GM12878 (cell line): Measurements from ENCODE around the gene ZSWIM9. TPM values are rescaled to one million over a fixed set of nuclear protein-coding genes. Genes with fewer than 3 reads are reported as not detected.

Source experiments
- ATAC-seq: fragments of 200-7000 bp; cut with Tn5 transposase; 3 replicates; pipeline ENCODE4 v1.9.1; 2020; ENCODE audit warnings: mild to moderate bottlenecking, moderate library complexity
- BruUV-seq: library from RNA; stranded (reverse); fragments of 400-500 nt; replicated peaks from 2 replicates; lab custom pipeline; 2021; lab: Mats Ljungman, UMichigan
- CTCF ChIA-PET: fragments of 300-600 bp; sonication (Branson Sonifier 250); formaldehyde crosslinking; extraction: SDS; loops from one replicate; lab custom pipeline; 2021; ENCODE audit warnings: inconsistent platforms; lab: Yijun Ruan, JAX
- POLR2A ChIA-PET: fragments of 350-600 bp; formaldehyde crosslinking; extraction: SDS; loops from one replicate; lab custom pipeline; 2021; ENCODE audit warnings: inconsistent platforms; lab: Charles Lee
- RAD21 ChIA-PET: fragments of 300-600 bp; sonication (Branson Sonifier 250); formaldehyde crosslinking; loops from one replicate; lab custom pipeline; 2023; ENCODE audit warnings: antibody characterized with exemption; ENCODE audit not compliant: unreplicated experiment; lab: Charles Lee
- SMC1A ChIA-PET: fragments of 300-600 bp; sonication (Branson Sonifier 250); formaldehyde crosslinking; loops from one replicate; lab custom pipeline; 2023; ENCODE audit not compliant: unreplicated experiment, uncharacterized antibody; lab: Charles Lee
- DNase-seq: peaks from one replicate; pipeline ENCODE4 v3.0.0-alpha.2; 2011; ENCODE audit warnings: low read depth, low spot score
- FAIRE-seq: peaks from 3 replicates; lab custom pipeline; 2011; peaks lifted over from hg19 to GRCh38; lab: Jason Lieb, UNC
- H2AFZ ChIP-seq: 2 replicates; pipeline ENCODE4 v1.6.0; 2011; ENCODE audit warnings: low read depth, low read length, control low read depth; ENCODE audit not compliant: control insufficient read depth
- H3K27ac ChIP-seq: 2 replicates; pipeline ENCODE4 v1.5.1; 2011; ENCODE audit warnings: control low read depth; ENCODE audit not compliant: control insufficient read depth, insufficient read depth
- H3K27me3 ChIP-seq, 2 experiments: replicated peaks in 1 of 2; 2 replicates each; pipeline versions ENCODE4 v1.6.0 to v1.6.1; 2011; ENCODE audit warnings: low read length in 1 of 2; ENCODE audit not compliant: control insufficient read depth in 2 of 2, insufficient read depth in 2 of 2
- H3K36me3 ChIP-seq, 2 experiments: 2 replicates each; pipeline ENCODE4 v1.5.1; 2011; ENCODE audit warnings: low read length in 1 of 2; ENCODE audit not compliant: control insufficient read depth in 2 of 2, insufficient read depth in 2 of 2
- H3K4me1 ChIP-seq: 2 replicates; pipeline ENCODE4 v1.6.1; 2011; ENCODE audit warnings: mild to moderate bottlenecking, low read length, moderate library complexity, mixed read lengths; ENCODE audit not compliant: control insufficient read depth, insufficient read depth
- H3K4me2 ChIP-seq: 2 replicates; pipeline ENCODE4 v1.6.0; 2011; ENCODE audit warnings: control low read depth; ENCODE audit not compliant: control insufficient read depth, insufficient read depth
- H3K4me3 ChIP-seq: fragments of 200-600 bp; sonication (generic); 2 replicates; pipeline ENCODE4 v1.5.1; 2016
- H3K79me2 ChIP-seq: 2 replicates; pipeline ENCODE4 v1.6.0; 2011; ENCODE audit warnings: low read length; ENCODE audit not compliant: control insufficient read depth, insufficient read depth
- H3K9ac ChIP-seq: 2 replicates; pipeline ENCODE4 v1.8.0; 2011; ENCODE audit warnings: low read length, control low read depth, mixed read lengths; ENCODE audit not compliant: control insufficient read depth, insufficient read depth
- H3K9me3 ChIP-seq: replicated peaks from 3 replicates; pipeline ENCODE4 v1.5.1; 2011; ENCODE audit warnings: mild to moderate bottlenecking, low read length; ENCODE audit not compliant: control insufficient read depth, insufficient read depth
- H4K20me1 ChIP-seq: 2 replicates; pipeline ENCODE4 v1.6.0; 2011; ENCODE audit not compliant: control insufficient read depth, insufficient read depth
- BHLHE40 ChIP-seq, 2 experiments: fragments of 450-650 bp in 1 of 2; IDR thresholded peaks; 2 replicates each; pipeline ENCODE4 v1.6.1; 2011 to 2017; ENCODE audit warnings: low read depth in 2 of 2, borderline replicate concordance in 1 of 2, improper control_type of control experiment in 1 of 2, low read length in 1 of 2, mild to moderate bottlenecking in 1 of 2
- CHD1 ChIP-seq: IDR thresholded peaks from 2 replicates; pipeline ENCODE4 v1.6.1; 2012; ENCODE audit warnings: low read depth, low read length, improper control_type of control experiment
- DPF2 ChIP-seq: fragments of 450-650 bp; IDR thresholded peaks from 2 replicates; pipeline ENCODE4 v1.6.1; 2017; ENCODE audit warnings: mild to moderate bottlenecking
- HDAC2 ChIP-seq: fragments of 200-600 bp; sonication (generic); IDR thresholded peaks from 2 replicates; pipeline ENCODE4 v1.6.1; 2017
- POLR2AphosphoS2 ChIP-seq: IDR thresholded peaks from 2 replicates; pipeline ENCODE4 v1.6.1; 2011; ENCODE audit warnings: low read depth, mild to moderate bottlenecking, low read length, improper control_type of control experiment, moderate library complexity
- TARDBP ChIP-seq: IDR thresholded peaks from 2 replicates; pipeline ENCODE4 v1.6.1; 2016; ENCODE audit warnings: borderline replicate concordance
- YY1 ChIP-seq: IDR thresholded peaks from 2 replicates; pipeline ENCODE4 v1.6.1; 2011; ENCODE audit warnings: low read depth, mild to moderate bottlenecking, low read length
- WGBS: methylation state at CpG from one replicate; pipeline ENCODE4 v1.1.6; 2016; ENCODE audit warnings: low lambda C conversion rate; ENCODE audit not compliant: insufficient replicate concordance, insufficient coverage; ENCODE audit errors: missing lambda C conversion rate; 5-methylcytosine and 5-hydroxymethylcytosine counted together
- in situ Hi-C: fragments of 300-500 bp; cut with MboI; formaldehyde crosslinking; loops from 9 replicates; pipeline ENCODE4 v1.14.3; 2018; ENCODE audit warnings: mixed read lengths
- intact Hi-C: fragments of 100-400 bp; cut with micrococcal nuclease; formaldehyde crosslinking; loops from one replicate; pipeline ENCODE4 v1.14.2; 2022; ENCODE audit not compliant: unreplicated experiment
- polyA plus RNA-seq, 11 experiments: library from polyadenylated mRNA; depleted of rRNA in 4 of 11; unstranded in 6 of 11; stranded (reverse) in 5 of 11; fragments of >200 nt; fragmentation: Nextera tagmentation in 4 of 11; fragmentation: Illumina TruSeq in 1 of 11; extraction: Ambion mirVana in 4 of 11; extraction: Trizol in 1 of 11; gene quantifications; 1 replicate in 1 of 11; 2 replicates in 10 of 11; pipeline versions ENCODE4 v1.2.1 to v1.2.3, GENCODE V29; 2011 to 2016; ENCODE audit warnings: inconsistent platforms in 2 of 11, missing spikeins in 2 of 11, low read depth in 1 of 11
- total RNA-seq, 4 experiments: library from RNA; depleted of rRNA in 3 of 4; stranded (reverse); fragments of >200 nt in 3 of 4; fragmentation: Illumina TruSeq in 1 of 4; extraction: Trizol in 1 of 4; gene quantifications; 2 replicates each; pipeline versions ENCODE4 v1.2.1 to v1.2.3, GENCODE V29; 2013 to 2021
- TF ChIP-seq, protein P1 (sequence below): IDR thresholded peaks from 2 replicates; pipeline ENCODE4 v1.6.1; 2012; ENCODE audit warnings: mild to moderate bottlenecking, low read depth, low read length

Gene ZSWIM9
- total and polyA plus RNA-seq, 10 of the 15 experiments (the other 5 are each of a cell fraction or from before 2014, with no cell fraction given), result 0.29 to 6.2 (median 1.4) TPM; not detected in 1

DNA sequence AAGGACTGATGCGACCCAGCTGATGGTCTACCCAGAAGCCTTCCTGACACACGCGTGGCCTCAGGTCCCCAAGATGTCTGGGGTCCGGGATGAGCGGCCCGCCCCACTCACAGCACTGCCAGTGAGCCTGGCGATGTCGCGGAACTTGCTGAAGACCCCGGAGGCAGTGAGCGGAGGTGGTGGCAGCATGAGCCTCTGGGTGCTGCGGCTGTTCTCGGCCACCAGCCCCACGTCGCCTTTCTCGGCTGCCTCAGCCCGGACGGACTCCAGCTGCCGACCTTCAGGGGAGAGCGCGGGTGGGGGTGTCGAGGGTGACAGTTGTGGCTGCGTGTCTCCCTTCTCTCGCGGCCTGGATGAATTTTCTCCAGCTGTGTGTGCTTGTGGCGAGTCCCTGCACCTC is 33.1 kb upstream of the ZSWIM9 start:
- ChIA-PET SMC1A (no interaction called here), POLR2A (no interaction called here), CTCF (interaction anchor here (0.6 kb wide), 1 partner anchor 33 kb away, joined by 3 read pairs; no protein-coding TSS in a partner anchor), RAD21 (no interaction called here)
- no peak for TF ChIP-seq YY1
- in situ Hi-C loops (no loop called here), intact Hi-C loops (no loop called here)
- H3K36me3 ChIP-seq, result peaks cover 9 to 17% of the 10 kb centered on the region in 2 experiments
- H3K27ac ChIP-seq, result no peak overlapping the region
- no peaks in the 10 kb centered on the region for H3K79me2 ChIP-seq
- no peak overlapping the region for H3K4me3 ChIP-seq
- WGBS, result 97% methylated on average over 25 of the region's 26 CpGs
- DNase-seq, result no peak
- no peak overlapping the region for H2AFZ ChIP-seq
- no peak overlapping the region for H3K4me2 ChIP-seq
- ATAC-seq, result no peak
- H3K4me1 ChIP-seq, result no peaks in the 10 kb centered on the region
- no peak overlapping the region for H3K9ac ChIP-seq
- H3K27me3 ChIP-seq, result no peaks in the 10 kb centered on the region
- no peak for FAIRE-seq
- H3K9me3 ChIP-seq, result no peaks in the 10 kb centered on the region
- H4K20me1 ChIP-seq, result no peaks in the 10 kb centered on the region
- no TSS peak for BruUV-seq

DNA sequence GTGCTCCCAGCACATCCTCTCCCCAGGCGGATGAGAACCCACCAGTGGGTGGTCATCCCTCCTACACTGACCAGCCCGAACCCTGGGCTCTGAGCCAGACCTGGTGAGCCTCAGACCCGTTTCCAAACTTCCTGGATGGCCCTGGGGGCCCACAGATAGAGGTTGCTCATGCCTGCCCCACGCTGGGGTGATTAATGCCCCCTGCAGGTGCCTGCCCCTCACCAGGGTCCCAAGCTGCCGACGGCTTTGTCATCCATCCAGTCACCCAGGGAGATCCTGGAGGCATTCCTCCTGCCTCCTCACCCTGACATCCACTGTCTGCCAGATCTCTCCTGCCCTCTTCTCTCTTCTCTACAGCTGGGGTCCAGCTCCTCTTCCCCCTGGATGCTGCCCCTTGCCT is 31.4 kb upstream of the ZSWIM9 start:
- FAIRE-seq (no peak), DNase-seq (no peak), ATAC-seq (no peak)
- no peaks in the 10 kb centered on the region for H3K79me2 ChIP-seq
- no peak overlapping the region for H2AFZ ChIP-seq
- 76% methylated on average over 6 of the region's 6 CpGs for WGBS
- no peak overlapping the region for H3K4me2 ChIP-seq
- H3K36me3 ChIP-seq, result peaks cover 10 to 20% of the 10 kb centered on the region in 2 experiments
- H3K9ac ChIP-seq, result no peak overlapping the region
- in situ Hi-C loops (no loop called here), intact Hi-C loops (no loop called here)
- TSS peak; percentile 73 for BruUV-seq
- ChIA-PET POLR2A (no interaction called here), SMC1A (no interaction called here), CTCF (interaction anchor here (0.6 kb wide), 1 partner anchor 348 kb away, joined by 3 read pairs; no protein-coding TSS in a partner anchor), RAD21 (no interaction called here)
- no peaks in the 10 kb centered on the region for H3K9me3 ChIP-seq
- no peaks in the 10 kb centered on the region for H3K27me3 ChIP-seq
- no peak overlapping the region for H3K4me3 ChIP-seq
- H3K27ac ChIP-seq, result no peak overlapping the region
- H3K4me1 ChIP-seq, result no peaks in the 10 kb centered on the region
- no peaks in the 10 kb centered on the region for H4K20me1 ChIP-seq
- TF ChIP-seq HDAC2 (no peak), TARDBP (no peak), POLR2AphosphoS2 (no peak), BHLHE40 (IDR thresholded peaks at IDR 0.05; ENCODE audit: borderline replicate concordance in 1 of 2, low read depth in 2 of 2, low read length in 1 of 2) (no peak), CHD1 (no peak), DPF2 (no peak)
- TF ChIP-seq, protein P1, sequence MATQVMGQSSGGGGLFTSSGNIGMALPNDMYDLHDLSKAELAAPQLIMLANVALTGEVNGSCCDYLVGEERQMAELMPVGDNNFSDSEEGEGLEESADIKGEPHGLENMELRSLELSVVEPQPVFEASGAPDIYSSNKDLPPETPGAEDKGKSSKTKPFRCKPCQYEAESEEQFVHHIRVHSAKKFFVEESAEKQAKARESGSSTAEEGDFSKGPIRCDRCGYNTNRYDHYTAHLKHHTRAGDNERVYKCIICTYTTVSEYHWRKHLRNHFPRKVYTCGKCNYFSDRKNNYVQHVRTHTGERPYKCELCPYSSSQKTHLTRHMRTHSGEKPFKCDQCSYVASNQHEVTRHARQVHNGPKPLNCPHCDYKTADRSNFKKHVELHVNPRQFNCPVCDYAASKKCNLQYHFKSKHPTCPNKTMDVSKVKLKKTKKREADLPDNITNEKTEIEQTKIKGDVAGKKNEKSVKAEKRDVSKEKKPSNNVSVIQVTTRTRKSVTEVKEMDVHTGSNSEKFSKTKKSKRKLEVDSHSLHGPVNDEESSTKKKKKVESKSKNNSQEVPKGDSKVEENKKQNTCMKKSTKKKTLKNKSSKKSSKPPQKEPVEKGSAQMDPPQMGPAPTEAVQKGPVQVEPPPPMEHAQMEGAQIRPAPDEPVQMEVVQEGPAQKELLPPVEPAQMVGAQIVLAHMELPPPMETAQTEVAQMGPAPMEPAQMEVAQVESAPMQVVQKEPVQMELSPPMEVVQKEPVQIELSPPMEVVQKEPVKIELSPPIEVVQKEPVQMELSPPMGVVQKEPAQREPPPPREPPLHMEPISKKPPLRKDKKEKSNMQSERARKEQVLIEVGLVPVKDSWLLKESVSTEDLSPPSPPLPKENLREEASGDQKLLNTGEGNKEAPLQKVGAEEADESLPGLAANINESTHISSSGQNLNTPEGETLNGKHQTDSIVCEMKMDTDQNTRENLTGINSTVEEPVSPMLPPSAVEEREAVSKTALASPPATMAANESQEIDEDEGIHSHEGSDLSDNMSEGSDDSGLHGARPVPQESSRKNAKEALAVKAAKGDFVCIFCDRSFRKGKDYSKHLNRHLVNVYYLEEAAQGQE, result no peak
- TF ChIP-seq, all 136 proteins: peak for 0
